Dendritic cell treated with granulocyte-macrophage colony-stimulating factor and Interleukin-4, amounts not matched to agents 40 ng/mL and 50 ng/mL, for 4 days (primary cell): Measurements from ENCODE around the gene UBAP2.
"Not testable (repeated sequence)": the region's sequence is repeated elsewhere in the genome, so short reads cannot be mapped to it uniquely, and the experiment has no call there.

Experiments used
- H3K27ac Mint-ChIP-seq: one replicate; pipeline ENCODE4 v1.8.0; 2022; ENCODE audit warnings: mild to moderate bottlenecking, mixed read lengths
- H3K27me3 Mint-ChIP-seq: one replicate; pipeline ENCODE4 v1.8.0; 2022; ENCODE audit warnings: mild to moderate bottlenecking, mixed read lengths
- H3K36me3 Mint-ChIP-seq: one replicate; pipeline ENCODE4 v1.8.0; 2022; ENCODE audit warnings: low read depth, mixed read lengths
- H3K4me1 Mint-ChIP-seq: one replicate; pipeline ENCODE4 v1.8.0; 2022; ENCODE audit warnings: low read depth, mixed read lengths
- H3K4me3 Mint-ChIP-seq: one replicate; pipeline ENCODE4 v1.8.0; 2022; ENCODE audit warnings: mild to moderate bottlenecking, moderate library complexity, mixed read lengths
- H3K9me3 Mint-ChIP-seq: one replicate; pipeline ENCODE4 v1.8.0; 2022; ENCODE audit warnings: mixed read lengths
- intact Hi-C: fragments of 100-400 bp; cut with micrococcal nuclease; formaldehyde crosslinking; loops from one replicate; pipeline ENCODE4 v1.15.0; 2022

The UBAP2 gene

GRCh38 chr9:34035656-34036055 lies 13.0 kb downstream of the UBAP2 start:
- Mint-ChIP-seq H3K27me3 (no peaks in the 10 kb centered on the region), H3K4me1 (peaks cover 5% of the 10 kb centered on the region), H3K9me3 (no peaks in the 10 kb centered on the region), H3K4me3 (no peak overlapping the region), H3K27ac (no peak overlapping the region), H3K36me3 (peaks cover 41% of the 10 kb centered on the region)
- intact Hi-C loops, result no loop called here

- Mint-ChIP-seq H3K27ac (no peak overlapping the region), H3K27me3 (no peaks in the 10 kb centered on the region), H3K4me3 (no peak overlapping the region), H3K4me1 (peaks cover 5% of the 10 kb centered on the region), H3K9me3 (no peaks in the 10 kb centered on the region), H3K36me3 (peaks cover 45% of the 10 kb centered on the region)
- intact Hi-C loops, result no loop called here
These were observed 14.0 kb downstream of the UBAP2 start for GRCh38 chr9:34034698-34035065.

GRCh38 chr9:34032631-34033030 lies 16.1 kb downstream of the UBAP2 start:
- no peak overlapping the region for H3K27ac Mint-ChIP-seq
- H3K4me1 Mint-ChIP-seq, result peaks cover 5% of the 10 kb centered on the region
- intact Hi-C loops, result no loop called here
- H3K9me3 Mint-ChIP-seq, result no peaks in the 10 kb centered on the region
- peaks cover 36% of the 10 kb centered on the region for H3K36me3 Mint-ChIP-seq
- no peak overlapping the region for H3K4me3 Mint-ChIP-seq
- no peaks in the 10 kb centered on the region for H3K27me3 Mint-ChIP-seq

- no peaks in the 10 kb centered on the region for H3K9me3 Mint-ChIP-seq
These were observed 20.7 kb downstream of the UBAP2 start for GRCh38 chr9:34027845-34028574.

GRCh38 chr9:34025811-34026210 lies 22.9 kb downstream of the UBAP2 start:
- Mint-ChIP-seq H3K4me1 (peaks cover 6% of the 10 kb centered on the region), H3K27me3 (no peaks in the 10 kb centered on the region), H3K36me3 (peaks cover 15% of the 10 kb centered on the region)

More at GRCh38 chr9:34027845-34028574, 20.7 kb downstream of the UBAP2 start:
- Mint-ChIP-seq H3K27me3 (no peaks in the 10 kb centered on the region), H3K4me3 (no peak overlapping the region), H3K36me3 (peaks cover 32% of the 10 kb centered on the region), H3K27ac (no peak overlapping the region), H3K4me1 (peaks cover 6% of the 10 kb centered on the region)
- intact Hi-C loops, result no loop called here

GRCh38 chr9:34025062-34025461 lies 23.6 kb downstream of the UBAP2 start:
- H3K4me3 Mint-ChIP-seq, result no peak overlapping the region
- H3K9me3 Mint-ChIP-seq, result no peaks in the 10 kb centered on the region
- H3K4me1 Mint-ChIP-seq, result peaks cover 6% of the 10 kb centered on the region
- H3K36me3 Mint-ChIP-seq, result peaks cover 14% of the 10 kb centered on the region
- intact Hi-C loops, result no loop called here
- H3K27ac Mint-ChIP-seq, result peak overlapping the region; percentile 11
- no peaks in the 10 kb centered on the region for H3K27me3 Mint-ChIP-seq

More at GRCh38 chr9:34025811-34026210, 22.9 kb downstream of the UBAP2 start:
- intact Hi-C loops, result no loop called here
- Mint-ChIP-seq H3K9me3 (no peaks in the 10 kb centered on the region), H3K27ac (no peak overlapping the region), H3K4me3 (no peak overlapping the region)

GRCh38 chr9:34024476-34024875 lies 24.2 kb downstream of the UBAP2 start:
- not testable (repeated sequence) for H3K4me3 Mint-ChIP-seq

GRCh38 chr9:34016149-34016548 lies 32.5 kb downstream of the UBAP2 start:
- Mint-ChIP-seq H3K27ac (no peak overlapping the region), H3K27me3 (no peaks in the 10 kb centered on the region), H3K36me3 (peaks cover 45% of the 10 kb centered on the region), H3K4me1 (no peaks in the 10 kb centered on the region), H3K4me3 (no peak overlapping the region), H3K9me3 (no peaks in the 10 kb centered on the region)
- intact Hi-C loops, result no loop called here

More at GRCh38 chr9:34024476-34024875, 24.2 kb downstream of the UBAP2 start:
- intact Hi-C loops, H3K27me3 Mint-ChIP-seq, H3K36me3 Mint-ChIP-seq, H3K4me1 Mint-ChIP-seq, H3K9me3 Mint-ChIP-seq: not testable (repeated sequence)
- H3K27ac Mint-ChIP-seq, result peak overlapping the region; percentile 11

- Mint-ChIP-seq H3K4me1 (no peaks in the 10 kb centered on the region), H3K27ac (no peak overlapping the region), H3K27me3 (no peaks in the 10 kb centered on the region), H3K36me3 (peaks cover 68% of the 10 kb centered on the region), H3K4me3 (no peak overlapping the region), H3K9me3 (no peaks in the 10 kb centered on the region)
- intact Hi-C loops, result no loop called here
These were observed 37.7 kb downstream of the UBAP2 start for GRCh38 chr9:34010979-34011378.

GRCh38 chr9:34001951-34002350 lies 46.7 kb downstream of the UBAP2 start:
- no peak overlapping the region for H3K27ac Mint-ChIP-seq
- H3K4me3 Mint-ChIP-seq, result no peak overlapping the region
- no peaks in the 10 kb centered on the region for H3K27me3 Mint-ChIP-seq
- H3K4me1 Mint-ChIP-seq, result no peaks in the 10 kb centered on the region
- intact Hi-C loops, result no loop called here
- no peaks in the 10 kb centered on the region for H3K9me3 Mint-ChIP-seq
- H3K36me3 Mint-ChIP-seq, result peaks cover 55% of the 10 kb centered on the region

GRCh38 chr9:34001298-34001697 lies 47.4 kb downstream of the UBAP2 start:
- intact Hi-C loops, result no loop called here
- H3K27ac Mint-ChIP-seq, result no peak overlapping the region
- H3K36me3 Mint-ChIP-seq, result peaks cover 55% of the 10 kb centered on the region
- H3K27me3 Mint-ChIP-seq, result no peaks in the 10 kb centered on the region
- no peak overlapping the region for H3K4me3 Mint-ChIP-seq
- H3K4me1 Mint-ChIP-seq, result no peaks in the 10 kb centered on the region
- no peaks in the 10 kb centered on the region for H3K9me3 Mint-ChIP-seq

- Mint-ChIP-seq H3K9me3 (no peaks in the 10 kb centered on the region), H3K36me3 (peaks cover 48% of the 10 kb centered on the region), H3K27ac (no peak overlapping the region), H3K4me1 (no peaks in the 10 kb centered on the region), H3K4me3 (no peak overlapping the region), H3K27me3 (no peaks in the 10 kb centered on the region)
- intact Hi-C loops, result no loop called here
These were observed 53.2 kb downstream of the UBAP2 start for GRCh38 chr9:33995449-33995848.

GRCh38 chr9:33993104-33993503 lies 55.6 kb downstream of the UBAP2 start:
- H3K4me1 Mint-ChIP-seq, result no peaks in the 10 kb centered on the region
- peaks cover 57% of the 10 kb centered on the region for H3K36me3 Mint-ChIP-seq
- H3K4me3 Mint-ChIP-seq, result no peak overlapping the region
- H3K27ac Mint-ChIP-seq, result no peak overlapping the region
- intact Hi-C loops, result no loop called here
- H3K27me3 Mint-ChIP-seq, result no peaks in the 10 kb centered on the region
- no peaks in the 10 kb centered on the region for H3K9me3 Mint-ChIP-seq

- peaks cover 55% of the 10 kb centered on the region for H3K36me3 Mint-ChIP-seq
- no peak overlapping the region for H3K27ac Mint-ChIP-seq
- no peaks in the 10 kb centered on the region for H3K27me3 Mint-ChIP-seq
- intact Hi-C loops, result no loop called here
- no peaks in the 10 kb centered on the region for H3K4me1 Mint-ChIP-seq
- no peak overlapping the region for H3K4me3 Mint-ChIP-seq
- no peaks in the 10 kb centered on the region for H3K9me3 Mint-ChIP-seq
These were observed 56.1 kb downstream of the UBAP2 start for GRCh38 chr9:33992632-33993031.
